Gastrocnemius medialis (tissue), 4 donors: ENCODE results near the gene RABEP2.

ENCODE experiments used
- POLR2A ChIP-seq, 2 donors: fragments of 450-650 bp; IDR thresholded peaks; one replicate each; pipeline ENCODE4 v1.6.1; 2017; ENCODE audit warnings: antibody characterized with exemption in 2 of 2, mild to moderate bottlenecking in 2 of 2, moderate library complexity in 2 of 2
- TF ChIP-seq, protein P1 (sequence below), 5 experiments: fragments of 450-650 bp in 3 of 5; fragments of 200-600 bp in 2 of 5; sonication (generic) in 2 of 5; IDR thresholded peaks in 4 of 5; conservative IDR thresholded peaks in 1 of 5; 1 replicate in 4 of 5; 2 replicates in 1 of 5; pipeline ENCODE4 v1.5.1; 2016 to 2019; ENCODE audit warnings: antibody characterized with exemption in 5 of 5, mild to moderate bottlenecking in 3 of 5, moderate library complexity in 3 of 5

DNA sequence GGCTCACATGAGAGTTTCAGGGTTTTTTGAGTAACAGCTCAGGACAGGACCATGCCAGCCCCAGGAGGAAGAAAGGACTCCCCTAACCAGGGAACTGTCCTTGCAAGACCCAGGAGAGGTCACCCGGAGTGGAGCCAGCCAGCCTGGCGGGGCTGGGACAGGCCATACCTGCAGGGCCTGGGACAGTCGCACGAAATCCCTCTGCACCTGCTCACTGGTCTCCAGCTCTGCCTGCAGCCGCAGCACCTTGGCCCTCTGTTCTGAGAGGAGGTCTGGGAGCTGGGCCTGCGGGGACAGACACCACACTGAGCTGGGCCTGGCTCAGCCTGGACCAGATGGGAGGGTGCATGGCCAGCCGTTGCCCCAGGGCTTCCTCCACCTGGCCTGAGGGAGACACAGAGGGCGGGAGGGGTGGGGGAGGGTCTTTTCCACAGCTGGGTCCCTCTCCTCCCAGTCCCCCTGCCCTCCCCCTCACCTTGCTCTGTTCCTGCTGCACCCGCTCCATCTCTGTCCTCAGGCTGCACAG is 19.7 kb downstream of the RABEP2 start:
- TF ChIP-seq, protein P1, sequence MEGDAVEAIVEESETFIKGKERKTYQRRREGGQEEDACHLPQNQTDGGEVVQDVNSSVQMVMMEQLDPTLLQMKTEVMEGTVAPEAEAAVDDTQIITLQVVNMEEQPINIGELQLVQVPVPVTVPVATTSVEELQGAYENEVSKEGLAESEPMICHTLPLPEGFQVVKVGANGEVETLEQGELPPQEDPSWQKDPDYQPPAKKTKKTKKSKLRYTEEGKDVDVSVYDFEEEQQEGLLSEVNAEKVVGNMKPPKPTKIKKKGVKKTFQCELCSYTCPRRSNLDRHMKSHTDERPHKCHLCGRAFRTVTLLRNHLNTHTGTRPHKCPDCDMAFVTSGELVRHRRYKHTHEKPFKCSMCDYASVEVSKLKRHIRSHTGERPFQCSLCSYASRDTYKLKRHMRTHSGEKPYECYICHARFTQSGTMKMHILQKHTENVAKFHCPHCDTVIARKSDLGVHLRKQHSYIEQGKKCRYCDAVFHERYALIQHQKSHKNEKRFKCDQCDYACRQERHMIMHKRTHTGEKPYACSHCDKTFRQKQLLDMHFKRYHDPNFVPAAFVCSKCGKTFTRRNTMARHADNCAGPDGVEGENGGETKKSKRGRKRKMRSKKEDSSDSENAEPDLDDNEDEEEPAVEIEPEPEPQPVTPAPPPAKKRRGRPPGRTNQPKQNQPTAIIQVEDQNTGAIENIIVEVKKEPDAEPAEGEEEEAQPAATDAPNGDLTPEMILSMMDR (IDR thresholded peaks at IDR 0.05 in 4 of 5, conservative IDR thresholded peaks at IDR 0.05 in 1 of 5), result no peak
- no peak for TF ChIP-seq POLR2A (IDR thresholded peaks at IDR 0.05)
